ENCODE results near the gene WDR4.
"Not testable (repeated sequence)": the region's sequence is repeated elsewhere in the genome, so short reads cannot be mapped to it uniquely, and the experiment has no call there.

Gene WDR4, protein sequence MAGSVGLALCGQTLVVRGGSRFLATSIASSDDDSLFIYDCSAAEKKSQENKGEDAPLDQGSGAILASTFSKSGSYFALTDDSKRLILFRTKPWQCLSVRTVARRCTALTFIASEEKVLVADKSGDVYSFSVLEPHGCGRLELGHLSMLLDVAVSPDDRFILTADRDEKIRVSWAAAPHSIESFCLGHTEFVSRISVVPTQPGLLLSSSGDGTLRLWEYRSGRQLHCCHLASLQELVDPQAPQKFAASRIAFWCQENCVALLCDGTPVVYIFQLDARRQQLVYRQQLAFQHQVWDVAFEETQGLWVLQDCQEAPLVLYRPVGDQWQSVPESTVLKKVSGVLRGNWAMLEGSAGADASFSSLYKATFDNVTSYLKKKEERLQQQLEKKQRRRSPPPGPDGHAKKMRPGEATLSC

DNA sequence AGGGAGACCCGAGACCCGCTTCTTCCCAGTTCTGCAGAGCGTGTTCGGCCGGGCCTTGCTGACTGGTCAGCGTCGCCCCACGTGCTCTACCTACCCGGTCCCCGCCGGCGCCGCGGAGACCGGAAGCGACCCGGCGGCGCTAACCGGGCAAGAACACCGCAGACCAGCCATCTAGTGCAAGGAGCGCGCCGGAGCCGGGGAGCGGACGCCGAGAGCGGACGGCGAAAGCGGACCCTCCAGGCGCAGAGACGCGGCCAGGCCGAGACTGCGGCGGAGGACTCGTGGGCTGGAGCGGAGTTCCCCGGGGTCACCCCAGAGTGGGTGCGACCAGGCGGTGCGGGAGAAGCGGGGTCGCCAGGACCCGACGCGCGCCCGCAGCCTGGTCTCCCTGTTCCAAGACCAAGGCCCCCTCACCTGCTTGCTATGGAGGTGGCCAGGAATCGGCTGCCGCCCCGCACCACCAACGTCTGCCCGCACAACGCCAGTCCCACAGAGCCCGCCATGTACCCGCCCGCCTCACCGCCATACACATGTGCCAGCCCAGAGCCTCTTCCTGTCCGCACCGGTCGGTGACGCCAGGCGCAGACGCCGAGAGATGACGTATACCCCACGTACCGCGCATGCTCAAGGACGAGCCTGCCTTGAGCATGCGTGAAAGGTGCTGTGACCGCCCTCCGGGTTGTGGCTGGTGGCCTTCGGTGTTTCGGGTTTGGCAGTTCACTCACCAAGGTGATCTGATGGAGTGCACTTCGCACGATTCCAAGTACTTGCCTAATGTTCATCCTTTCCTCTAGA, at the start of gene WDR4:
Gene WDR4 (minus strand): TSS at position 547 of the 795 bp plus-strand sequence. CDS start 44 bp downstream, at position 503.
- DNase-seq (ENCODE audit: low read depth) = peak; percentile 97

DNA sequence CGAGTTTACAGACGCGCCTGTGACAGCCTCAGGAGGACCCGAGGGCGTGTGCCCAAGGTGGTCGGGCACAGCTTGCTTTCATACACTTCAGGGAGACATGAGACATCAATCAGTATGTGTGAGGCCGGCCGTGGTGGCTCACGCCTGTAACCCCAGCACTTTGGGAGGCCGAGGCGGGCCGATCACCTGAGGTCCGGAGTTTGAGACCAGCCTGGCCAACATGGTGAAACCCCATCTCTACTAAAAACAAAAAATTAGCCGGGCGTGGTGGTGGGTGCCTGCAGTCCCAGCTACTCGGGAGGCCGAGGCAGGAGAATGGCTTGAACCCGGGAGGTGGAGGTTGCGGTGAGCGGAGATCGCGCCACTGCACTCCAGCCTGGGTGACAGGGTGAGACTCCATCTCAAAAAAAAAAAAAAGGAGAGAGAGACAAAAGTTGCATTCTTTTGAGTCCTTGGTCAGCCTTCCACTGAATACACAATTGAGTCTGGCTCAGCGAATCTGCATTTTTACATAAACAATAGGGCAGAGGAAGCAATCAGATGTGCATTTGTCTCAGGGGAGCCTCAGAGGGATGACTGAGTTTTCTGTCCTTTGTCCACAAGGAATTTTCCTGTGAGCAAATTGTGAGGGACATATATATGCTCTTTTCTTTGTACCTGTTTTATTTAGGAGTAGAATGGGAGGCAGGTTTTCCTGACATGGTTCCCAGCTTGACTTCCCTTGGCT, 48.3 kb upstream of the WDR4 start:
- not testable (repeated sequence) for DNase-seq (ENCODE audit: low read depth)

DNA sequence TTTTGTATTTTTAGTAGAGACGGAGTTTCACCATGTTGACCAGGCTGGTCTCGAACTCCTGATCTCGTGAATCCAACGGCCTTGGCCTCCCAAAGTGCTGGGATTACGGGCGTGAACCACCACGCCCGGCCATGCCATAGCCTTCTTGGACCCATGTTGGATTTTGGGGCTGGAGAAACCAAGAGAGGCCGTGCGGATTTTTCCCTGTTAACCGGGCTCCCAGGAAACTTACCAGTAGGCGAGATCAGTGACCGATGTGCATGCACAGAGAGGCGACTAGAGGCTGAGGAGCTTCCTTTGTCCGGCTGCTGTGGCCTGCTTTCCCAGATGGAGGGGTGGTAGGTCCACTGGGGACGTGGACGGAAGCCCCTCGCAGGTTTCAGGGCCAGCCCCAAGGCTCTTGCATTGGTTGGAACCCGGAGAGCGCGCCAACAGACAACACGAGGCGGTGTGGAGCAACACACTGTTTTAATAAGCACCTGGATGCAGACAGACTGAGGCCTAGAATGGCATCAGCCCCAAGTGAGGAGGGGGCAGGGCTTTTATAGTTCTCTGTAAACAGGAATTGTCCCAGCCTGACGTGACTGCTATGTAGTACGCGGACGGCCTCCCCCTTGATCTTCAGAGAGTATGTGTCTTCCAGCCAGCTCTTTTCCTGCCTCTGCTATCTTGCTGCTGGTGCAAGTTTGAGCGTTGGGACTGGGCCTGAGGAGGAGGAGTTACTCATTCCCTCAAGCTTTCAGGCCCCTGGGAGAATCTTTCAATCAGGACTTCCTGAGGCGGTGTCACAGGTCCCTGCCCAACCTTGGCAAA, 46.0 kb upstream of the WDR4 start, which contains the start of gene ERVH48-1:
Gene ERVH48-1 (minus strand): TSS at position 517 of the 813 bp plus-strand sequence. CDS start 6,624 bp downstream, outside the sequence.
- DNase-seq (ENCODE audit: low read depth) = no peak

DNA sequence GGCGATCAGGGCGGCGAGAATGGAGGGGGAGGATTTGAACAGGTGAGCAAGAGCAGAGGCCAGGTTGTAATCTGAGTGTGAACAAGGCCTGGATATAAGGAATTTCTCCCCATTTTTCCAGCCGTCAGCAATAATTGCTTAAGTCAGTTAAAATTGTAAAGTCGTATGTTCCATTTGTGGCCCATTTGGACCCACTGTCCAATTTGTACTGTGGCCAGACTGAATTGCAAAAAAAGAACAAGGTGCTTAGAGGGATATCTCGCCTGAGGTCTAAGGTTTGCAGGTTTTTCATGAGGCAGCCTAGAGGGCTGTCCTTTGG, 45.1 kb upstream of the WDR4 start:
- DNase-seq (ENCODE audit: low read depth) = no peak

DNA sequence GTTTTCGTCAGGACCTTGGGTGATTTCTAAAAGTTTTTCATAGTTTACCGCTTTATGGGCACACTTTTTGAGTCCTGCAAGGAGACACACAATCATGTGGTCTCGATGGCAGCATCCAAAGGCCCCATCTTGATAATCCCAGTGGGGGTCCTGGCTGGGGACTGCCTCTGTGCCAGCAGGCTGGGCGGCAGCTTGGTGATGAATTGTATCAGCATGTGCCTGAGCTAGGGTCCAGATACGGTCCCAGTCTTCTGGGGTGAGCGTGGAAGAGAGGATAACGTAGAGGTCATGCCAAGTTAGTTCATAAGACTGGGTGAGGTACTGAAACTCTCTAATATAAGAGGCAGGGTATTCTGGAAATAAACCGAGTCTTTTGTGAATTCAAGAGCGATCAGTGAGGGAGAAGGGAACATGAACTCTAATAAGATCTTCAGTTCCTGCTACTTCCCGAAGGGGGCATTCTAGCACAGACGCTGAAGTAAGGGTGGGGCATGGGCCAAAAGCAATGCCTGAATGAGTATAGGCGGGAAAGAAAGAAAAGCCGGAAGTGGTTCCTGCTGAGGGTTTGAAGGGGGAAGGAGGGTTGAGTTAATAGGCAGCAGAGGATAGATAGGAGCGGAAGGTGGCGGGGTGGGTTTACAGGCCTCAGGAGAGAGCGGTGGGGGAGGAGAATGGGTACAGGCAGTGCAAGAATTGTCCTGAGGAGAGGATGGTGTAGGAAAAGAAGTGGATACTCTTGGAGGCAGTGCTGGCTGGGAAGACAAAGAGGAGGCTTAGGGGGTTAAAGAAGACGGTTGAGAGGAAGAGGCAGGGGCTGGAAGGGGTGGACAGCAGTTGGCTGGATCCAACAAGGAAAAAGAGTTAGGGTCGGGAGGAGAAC, 44.5 kb upstream of the WDR4 start:
- DNase-seq (ENCODE audit: low read depth) = peak; percentile 50

DNA sequence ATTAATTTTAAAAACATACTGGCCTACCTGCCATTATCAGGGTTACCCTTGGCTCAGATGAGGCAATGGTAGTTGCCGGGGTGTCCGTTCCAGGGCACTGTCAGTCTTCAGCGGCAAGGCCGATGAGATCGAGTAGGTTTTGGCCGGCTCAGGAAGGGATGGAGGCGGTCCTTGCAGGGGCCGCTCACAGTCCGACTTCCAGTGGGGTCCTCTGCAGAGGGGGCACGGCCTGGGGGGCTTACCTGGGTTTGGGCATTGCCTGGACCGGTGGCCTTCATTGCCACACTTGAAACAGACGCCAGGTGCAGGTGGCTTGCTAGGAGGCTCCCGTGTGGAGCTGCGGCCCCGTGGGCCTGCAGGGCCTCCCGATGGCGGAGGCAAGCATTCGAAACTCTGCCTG, 43.6 kb upstream of the WDR4 start:
- no peak for DNase-seq (ENCODE audit: low read depth)

DNA sequence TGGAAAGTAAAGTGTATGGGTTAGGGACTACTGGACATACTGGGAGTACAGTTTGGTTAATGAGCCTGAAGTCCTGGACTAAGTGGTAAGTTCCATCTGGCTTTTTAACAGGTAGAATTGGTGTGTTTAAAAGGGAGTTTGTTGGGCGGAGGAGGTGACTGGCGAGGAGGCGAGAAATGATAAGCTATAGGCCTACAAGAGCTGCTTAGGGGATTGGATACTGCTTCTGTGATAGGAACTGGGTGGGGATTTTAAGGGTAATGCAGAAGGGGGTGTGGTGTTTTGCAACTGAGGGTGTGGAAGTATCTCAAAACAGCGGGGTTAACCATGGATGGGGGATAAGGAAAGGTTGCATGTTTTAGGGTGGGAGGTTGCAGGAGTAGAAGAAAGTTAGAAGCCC, 42.6 kb upstream of the WDR4 start:
- DNase-seq (ENCODE audit: low read depth) = no peak

DNA sequence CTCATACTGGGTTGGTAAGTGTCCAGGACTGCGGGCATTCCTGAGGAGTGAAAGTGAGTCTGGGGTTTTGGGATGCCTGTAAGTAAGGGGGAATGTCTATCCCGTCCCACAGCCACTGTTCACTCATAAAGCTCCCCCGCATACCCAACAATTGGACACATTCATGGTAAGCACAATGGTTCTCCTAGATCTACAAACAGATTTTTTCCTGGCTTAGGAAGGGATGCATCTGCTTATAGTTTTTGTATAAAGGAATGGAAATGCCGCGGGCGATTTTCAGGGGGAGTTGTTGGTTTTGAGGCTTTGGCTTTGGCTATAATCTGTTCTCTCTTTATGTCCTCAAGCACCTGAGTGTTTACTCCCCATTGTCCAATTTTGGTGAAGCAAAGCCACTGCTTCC, 39.0 kb upstream of the WDR4 start:
- no peak for DNase-seq (ENCODE audit: low read depth)

DNA sequence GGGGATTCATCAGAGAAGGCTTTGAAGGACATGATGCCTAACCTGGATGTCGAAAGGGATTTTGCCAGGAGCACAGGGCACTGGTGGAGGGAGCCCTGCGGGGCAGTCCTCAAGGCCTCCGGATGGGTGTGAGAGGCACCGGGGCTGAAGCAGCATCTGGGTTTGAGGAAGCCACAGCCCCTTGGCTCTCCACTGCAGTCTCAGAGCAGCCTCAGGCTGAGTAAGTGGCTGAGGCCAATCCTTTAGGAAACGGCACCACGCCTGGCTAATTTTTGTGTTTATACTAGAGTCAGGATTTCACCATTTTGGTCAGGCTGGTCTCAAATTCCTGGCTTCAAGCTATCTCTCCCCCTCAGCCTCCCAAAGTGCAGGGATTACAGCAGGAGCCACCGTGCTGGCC, 34.1 kb upstream of the WDR4 start:
- no peak for DNase-seq (ENCODE audit: low read depth)

DNA sequence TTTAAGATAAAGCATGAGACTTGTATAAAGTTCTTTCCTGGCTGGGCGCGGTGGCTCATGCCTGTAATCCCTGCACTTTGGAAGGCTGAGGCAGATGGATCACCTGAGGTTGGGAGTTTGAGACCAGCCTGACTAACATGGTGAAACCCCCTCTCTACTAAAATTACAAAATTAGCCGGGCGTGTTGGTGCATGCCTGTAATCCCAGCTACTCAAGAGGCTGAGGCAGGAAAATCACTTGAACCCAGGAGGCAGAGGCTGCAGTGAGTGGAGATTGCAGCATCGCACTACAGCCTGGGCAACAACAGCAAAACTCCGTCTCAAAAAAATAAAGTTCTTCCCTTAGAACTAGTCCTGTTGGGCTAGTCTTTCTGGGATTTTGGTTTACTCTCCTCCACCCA, 32.6 kb upstream of the WDR4 start:
- DNase-seq (ENCODE audit: low read depth) = not testable (repeated sequence)

DNA sequence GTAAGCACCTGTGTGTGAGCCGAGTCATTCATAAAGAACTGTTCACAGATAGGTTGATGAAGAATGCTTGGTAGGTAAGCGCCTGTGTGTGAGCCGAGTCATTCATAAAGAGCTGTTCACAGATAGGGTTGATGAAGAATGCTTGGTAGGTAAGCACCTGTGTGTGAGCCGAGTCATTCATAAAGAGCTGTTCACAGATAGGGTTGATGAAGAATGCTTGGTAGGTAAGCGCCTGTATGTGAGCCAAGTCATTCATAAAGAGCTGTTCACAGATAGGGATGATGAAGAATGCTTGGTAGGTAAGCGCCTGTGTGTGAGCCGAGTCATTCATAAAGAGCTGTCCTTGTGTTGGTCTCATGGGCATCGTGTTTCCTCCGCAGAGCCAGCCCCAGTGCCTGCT, 29.1 kb upstream of the WDR4 start:
- not testable (repeated sequence) for DNase-seq (ENCODE audit: low read depth)

DNA sequence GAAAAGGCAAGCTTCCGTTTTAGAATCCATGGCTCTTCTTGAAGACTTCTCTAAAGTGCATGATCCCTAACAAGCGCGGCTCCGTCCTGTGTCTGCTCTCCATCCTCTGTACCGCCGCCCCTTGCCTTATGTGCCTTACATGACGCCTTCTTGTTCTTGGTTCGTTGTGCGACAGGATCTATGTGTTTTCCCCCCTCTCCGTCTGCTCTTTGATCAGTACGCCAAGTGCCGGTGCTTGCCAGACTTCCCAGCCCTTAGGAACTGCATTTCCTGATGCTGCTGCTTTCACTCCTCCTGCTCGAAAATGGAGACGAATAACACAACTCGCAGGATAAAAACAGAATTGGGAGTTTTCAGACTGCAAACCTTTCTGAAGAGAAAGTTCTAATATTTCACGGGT, 26.9 kb upstream of the WDR4 start:
- DNase-seq (ENCODE audit: low read depth) = no peak

DNA sequence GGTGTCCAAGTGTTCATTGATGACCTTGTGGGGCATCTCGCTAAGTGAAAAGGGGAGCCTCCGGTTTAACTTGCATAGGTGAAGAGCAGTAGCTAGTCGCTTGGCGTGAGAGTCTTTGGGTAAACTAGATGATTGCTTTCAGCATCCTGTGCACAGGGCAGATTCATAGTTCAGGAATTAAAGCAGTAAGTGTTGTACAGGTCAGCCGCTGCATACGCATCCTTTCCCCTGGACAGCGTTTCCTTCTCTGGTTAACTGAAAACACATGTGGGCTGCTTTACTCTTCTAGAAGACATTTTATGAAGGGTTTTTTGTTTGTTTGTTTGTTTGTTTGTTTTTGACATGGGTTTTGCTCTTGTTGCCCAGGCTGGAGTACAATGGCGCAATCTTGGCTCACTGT, 25.9 kb upstream of the WDR4 start:
- no peak for DNase-seq (ENCODE audit: low read depth)

DNA sequence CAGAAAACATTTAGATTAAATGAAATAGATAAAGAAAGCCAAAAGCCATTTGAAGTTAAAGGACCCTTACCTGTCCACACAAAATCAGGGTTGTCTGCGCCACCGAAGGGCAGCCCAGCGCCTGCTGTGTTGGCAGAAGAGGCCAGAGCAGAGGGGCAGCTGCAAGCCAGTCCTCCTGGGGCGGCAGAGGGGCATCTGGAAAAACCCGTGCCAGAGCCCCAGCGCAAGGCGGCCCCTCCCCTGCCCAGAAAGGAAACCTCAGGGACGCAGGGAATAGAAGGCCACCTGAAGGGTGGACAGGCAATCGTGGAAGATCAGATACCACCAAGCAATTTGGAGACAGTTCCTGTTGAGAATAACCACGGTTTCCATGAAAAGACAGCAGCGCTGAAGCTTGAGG, 24.5 kb upstream of the WDR4 start:
- no peak for DNase-seq (ENCODE audit: low read depth)

DNA sequence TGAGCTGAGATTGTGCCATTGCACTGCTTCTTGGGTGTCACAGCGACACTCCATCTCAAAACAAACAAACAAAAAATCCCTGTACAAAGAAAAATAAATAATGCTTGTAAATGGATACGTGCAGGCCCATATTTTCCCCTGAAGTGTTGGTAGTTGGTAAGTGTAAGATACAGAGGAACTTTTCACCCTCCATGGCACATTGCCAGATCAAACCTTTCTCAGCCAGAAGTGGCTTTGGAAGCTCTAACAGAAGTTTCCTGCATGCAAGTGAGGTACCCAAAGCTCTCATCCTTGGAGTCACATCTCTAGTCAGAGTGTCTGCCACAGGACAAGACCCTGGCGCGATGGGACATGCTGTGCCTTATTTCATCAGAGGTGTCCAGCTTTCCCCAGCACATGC, 21.1 kb upstream of the WDR4 start:
- no peak for DNase-seq (ENCODE audit: low read depth)

DNA sequence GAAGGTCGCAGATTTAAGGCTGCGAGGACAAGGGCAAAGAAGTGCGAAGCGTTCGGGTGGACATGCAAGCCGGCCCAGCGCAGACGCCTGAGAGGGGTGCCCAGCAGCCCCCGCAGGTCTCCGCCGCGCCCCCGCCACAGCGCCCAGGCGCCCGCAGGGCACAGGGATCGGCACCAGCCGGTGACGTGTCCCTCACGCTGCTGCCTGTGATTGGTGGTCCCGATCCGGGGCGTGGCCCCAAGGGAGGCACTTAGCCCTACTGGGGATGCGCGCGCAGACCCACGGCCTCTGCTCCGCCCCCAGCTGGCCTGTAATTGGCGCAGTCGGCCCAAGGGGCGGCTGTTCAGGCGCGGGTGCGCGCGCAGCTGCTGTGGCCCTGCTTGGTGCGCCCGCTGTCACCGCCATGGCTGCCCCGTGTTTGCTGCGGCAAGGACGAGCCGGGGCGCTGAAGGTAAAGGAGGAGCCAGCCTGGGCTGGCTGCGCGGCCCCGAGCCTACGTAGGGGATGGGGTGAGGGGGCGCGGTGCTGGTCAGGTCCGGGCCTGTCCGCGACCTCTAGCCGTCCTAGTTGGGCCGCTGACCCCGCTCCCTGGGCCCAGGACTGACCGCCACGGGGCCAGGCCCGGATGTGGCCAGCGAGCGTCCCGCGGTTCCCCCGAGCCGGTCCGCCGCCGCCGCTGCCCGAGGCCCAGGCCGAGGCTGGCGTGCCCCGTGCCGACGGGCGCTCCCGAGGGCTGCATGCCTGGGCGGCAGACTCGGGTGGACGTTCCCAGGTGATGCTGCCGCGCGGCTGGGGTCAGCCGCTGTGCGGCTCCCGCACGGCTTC, 13.8 kb upstream of the WDR4 start, which contains the start of gene NDUFV3:
Gene NDUFV3 (plus strand): TSS at position 379 of the 825 bp plus-strand sequence. CDS start 25 bp downstream, at position 404.
- DNase-seq (ENCODE audit: low read depth) = peak; percentile 100

DNA sequence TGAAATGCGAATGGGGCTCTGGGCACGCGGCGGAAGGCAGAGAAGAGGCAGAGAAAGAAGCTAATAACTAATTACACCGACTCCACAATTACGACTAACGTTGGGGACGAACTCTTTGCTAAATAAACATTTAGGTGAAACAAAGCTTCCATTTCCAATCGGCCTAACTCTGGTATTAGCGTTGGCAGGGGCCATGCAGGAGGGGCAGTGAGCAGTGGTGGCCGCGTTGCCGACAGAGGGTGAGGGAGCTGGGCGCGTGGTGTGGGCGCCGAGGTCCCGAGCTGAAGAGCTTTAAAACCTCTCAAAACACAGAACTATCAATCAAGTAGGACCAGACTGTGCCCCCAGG, 13.2 kb upstream of the WDR4 start:
- DNase-seq (ENCODE audit: low read depth) = no peak

DNA sequence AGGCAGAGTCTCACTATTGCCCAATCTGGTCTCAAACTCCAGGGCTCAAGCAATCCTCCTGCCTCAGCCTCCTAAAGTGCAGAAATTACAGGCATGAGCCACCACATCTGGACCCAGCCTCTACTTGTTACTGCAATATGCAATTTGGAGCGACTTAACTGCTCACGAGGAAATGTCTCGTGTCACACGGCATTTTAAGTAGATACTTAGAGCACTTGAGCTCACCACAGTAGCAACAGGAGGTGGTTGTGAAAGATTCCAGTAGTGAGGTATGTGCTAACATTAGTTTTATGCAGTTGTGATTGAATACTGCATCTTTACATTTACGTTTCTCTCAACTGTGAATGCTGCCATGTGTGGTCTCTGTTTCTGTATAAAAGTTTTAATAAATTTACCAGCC, 8.0 kb upstream of the WDR4 start:
- DNase-seq (ENCODE audit: low read depth) = no peak

DNA sequence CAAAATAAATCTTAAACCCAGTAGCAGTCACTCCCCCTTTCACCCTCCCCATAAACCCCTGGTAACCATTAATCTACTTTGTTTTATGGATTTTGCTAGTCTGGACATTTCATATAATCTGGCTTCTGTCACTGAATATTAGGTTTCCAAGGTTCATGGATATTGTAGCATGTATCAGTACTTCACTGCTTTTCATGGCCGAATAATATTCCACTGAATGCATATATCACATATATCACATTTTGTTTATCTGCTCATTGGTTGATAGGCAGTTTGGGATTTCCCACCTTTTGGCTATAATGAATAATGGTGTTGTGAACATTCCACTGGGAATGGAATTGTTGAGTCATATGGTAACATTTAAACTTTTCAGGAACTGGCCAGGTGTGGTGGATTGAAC, 4.6 kb upstream of the WDR4 start:
- no peak for DNase-seq (ENCODE audit: low read depth)

DNA sequence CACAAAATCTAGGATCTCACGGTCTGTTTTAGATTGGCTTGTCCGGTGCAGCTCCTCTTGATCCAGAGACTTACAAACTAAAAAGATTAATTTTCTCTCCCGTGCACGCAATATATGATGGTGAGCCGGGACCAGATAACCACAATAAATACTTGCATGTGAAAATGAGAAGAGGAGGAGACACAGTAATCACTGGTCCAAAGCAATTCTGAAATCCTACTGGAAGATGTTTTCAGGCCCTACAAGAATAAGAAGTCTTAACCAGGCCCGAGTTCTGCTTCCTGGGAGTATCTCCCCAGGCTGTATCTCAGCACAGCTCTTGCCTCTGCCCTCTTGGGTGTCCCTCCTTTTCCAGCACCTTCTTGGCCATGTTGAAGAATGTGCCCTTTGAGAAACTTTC, 1.0 kb upstream of the WDR4 start:
- DNase-seq (ENCODE audit: low read depth) = no peak

Data from activated gamma-delta T cell treated with anti-CD3 and anti-CD28 coated beads, Interleukin-2, amount 50 U/mL, for 16 hours (primary cell).